AG04449 (cell line): ENCODE measurements around the gene TGFA.

ENCODE experiments used
- CTCF ChIA-PET: fragments of 350-600 bp; formaldehyde crosslinking; extraction: SDS; loops from one replicate; lab custom pipeline; 2021; ENCODE audit warnings: antibody characterized with exemption; lab: Yijun Ruan, JAX
- POLR2A ChIA-PET: fragments of 400-600, 350-600 bp; formaldehyde crosslinking; extraction: SDS; loops from one replicate; lab custom pipeline; 2020; ENCODE audit warnings: antibody characterized with exemption, inconsistent platforms; lab: Yijun Ruan, JAX
- DNase-seq: peaks from one replicate; pipeline ENCODE4 v3.0.0-alpha.2; 2010; ENCODE audit warnings: low read depth, low spot score
- H3K4me3 ChIP-seq: 2 replicates; pipeline ENCODE4 v1.5.1; 2011; ENCODE audit warnings: low read depth, mild to moderate bottlenecking, control low read depth, low read length
- CTCF ChIP-seq: IDR thresholded peaks from one replicate; pipeline ENCODE4 v1.5.1; 2011; ENCODE audit warnings: mild to moderate bottlenecking, moderate library complexity, low read length, control low read depth, inconsistent platforms; ENCODE audit not compliant: insufficient read depth; ENCODE audit errors: missing control alignments

The TGFA gene

GRCh38 chr2:70541481-70542020 is 12.1 kb downstream of the TGFA start:
- CTCF ChIA-PET, result interaction anchor here (1.1 kb wide), 1 partner anchor 12 kb away, joined by 3 read pairs; the partner anchor contains the start of gene TGFA
- no peak for DNase-seq
- H3K4me3 ChIP-seq, result no peak overlapping the region
- TF ChIP-seq CTCF, result no peak
- POLR2A ChIA-PET, result no interaction called here

GRCh38 chr2:70537840-70538239 is 15.8 kb downstream of the TGFA start:
- no peak for DNase-seq
- ChIA-PET CTCF (no interaction called here), POLR2A (no interaction called here)
- H3K4me3 ChIP-seq, result no peak overlapping the region
- TF ChIP-seq CTCF, result no peak

- TF ChIP-seq CTCF, result no peak
- ChIA-PET POLR2A (no interaction called here), CTCF (interaction anchor here (0.8 kb wide), 1 partner anchor 10 kb away, joined by 3 read pairs; no protein-coding TSS in a partner anchor)
- H3K4me3 ChIP-seq, result no peak overlapping the region
- no peak for DNase-seq
Observed at GRCh38 chr2:70536517-70537055, 17.0 kb downstream of the TGFA start.

GRCh38 chr2:70535573-70535972 is 18.1 kb downstream of the TGFA start:
- ChIA-PET POLR2A (no interaction called here), CTCF (no interaction called here)
- TF ChIP-seq CTCF, result no peak
- H3K4me3 ChIP-seq, result no peak overlapping the region
- no peak for DNase-seq

GRCh38 chr2:70534183-70534836 is 19.3 kb downstream of the TGFA start:
- no peak overlapping the region for H3K4me3 ChIP-seq
- DNase-seq, result no peak
- CTCF ChIA-PET, result no interaction called here
- POLR2A ChIA-PET, result no interaction called here
- no peak for TF ChIP-seq CTCF

- no peak for DNase-seq
- TF ChIP-seq CTCF, result no peak
- H3K4me3 ChIP-seq, result no peak overlapping the region
- POLR2A ChIA-PET, result no interaction called here
- CTCF ChIA-PET, result no interaction called here
Observed at GRCh38 chr2:70532244-70532935, 21.2 kb downstream of the TGFA start.
